ENCODE results near the gene FBXW8.

GRCh38 chr12:116916714-116917114 is 6.0 kb downstream of the FBXW8 start:
- TF ChIP-seq TAF1 (IDR thresholded peaks at IDR 0.05; ENCODE audit: borderline replicate concordance, insufficient read depth, low read length) = no peak
- TF ChIP-seq POLR2AphosphoS5 (IDR thresholded peaks at IDR 0.05; ENCODE audit: low read depth, low read length) = no peak
- TF ChIP-seq SIN3A (IDR thresholded peaks at IDR 0.05; ENCODE audit: borderline replicate concordance, insufficient read depth, low read length) = no peak
